Measurements from ENCODE around the gene NCMAP. TPM values are rescaled to one million over a fixed set of nuclear protein-coding genes. Genes with fewer than 3 reads are reported as not detected.

Gene NCMAP
- polyA plus RNA-seq, 1 donor (not counting 4 experiments of a cell fraction or from before 2014, with no cell fraction given), result 0.05 TPM

GRCh38 chr1:24609949-24610517 is 54.1 kb downstream of the NCMAP start:
- H3K4me1 ChIP-seq (ENCODE audit: control insufficient read depth, extremely low read depth, insufficient read depth, low read length), result no peaks in the 10 kb centered on the region
- DNase-seq (ENCODE audit: low read depth, low spot score) (no peak), FAIRE-seq (no peak)
- no peak overlapping the region for H3K4me3 ChIP-seq (ENCODE audit: control insufficient read depth in 2 of 3, extremely low read depth in 1 of 3, insufficient read depth in 2 of 3, low read depth in 1 of 3, low read length in 3 of 3)
- H3K9me3 ChIP-seq (ENCODE audit: control insufficient read depth, low read depth, low read length), result no peaks in the 10 kb centered on the region
- no peak overlapping the region for H3K9ac ChIP-seq (ENCODE audit: control insufficient read depth, extremely low read depth, insufficient read depth, low read length)
- no peak overlapping the region for H3K27ac ChIP-seq (ENCODE audit: control insufficient read depth, insufficient read depth, low read length)
- H4K20me1 ChIP-seq (ENCODE audit: control insufficient read depth, extremely low read depth, insufficient read depth, low read length), result no peaks in the 10 kb centered on the region
- dilution Hi-C loops (cut with MboI; ENCODE audit: extremely low pct_ligation_motif_present, low sequenced_read_pairs), result no loop called here
- H3K4me2 ChIP-seq (ENCODE audit: control insufficient read depth, extremely low read depth, insufficient read depth, low read depth, low read length), result no peak overlapping the region
- no peaks in the 10 kb centered on the region for H3K36me3 ChIP-seq (ENCODE audit: control insufficient read depth in 2 of 2, extremely low read depth in 1 of 2, insufficient read depth in 2 of 2, low read length in 2 of 2)
- H3K79me2 ChIP-seq (ENCODE audit: control insufficient read depth, insufficient read depth, low read length), result no peaks in the 10 kb centered on the region
- H3K9me1 ChIP-seq (ENCODE audit: control insufficient read depth, extremely low read depth, insufficient read depth, low read length), result no peaks in the 10 kb centered on the region
- no peak for TF ChIP-seq CTCF (optimal IDR thresholded peaks at IDR 0.05 in 1 of 3, IDR thresholded peaks at IDR 0.05 in 1 of 3, conservative IDR thresholded peaks at IDR 0.05 in 1 of 3; ENCODE audit: extremely low read depth in 1 of 3, insufficient read depth in 2 of 3, low read length in 3 of 3)
- no peak for TF ChIP-seq EZH2 (IDR thresholded peaks at IDR 0.05; ENCODE audit: low read length)
- H3K27me3 ChIP-seq (ENCODE audit: control insufficient read depth, extremely low read depth, insufficient read depth, low read length), result peaks cover 9% of the 10 kb centered on the region
- no peak overlapping the region for H2AFZ ChIP-seq (ENCODE audit: control insufficient read depth, low read length)

GRCh38 chr1:24619376-24619775 is 63.5 kb downstream of the NCMAP start:
- TF ChIP-seq EZH2 (IDR thresholded peaks at IDR 0.05; ENCODE audit: low read length) (no peak), CTCF (optimal IDR thresholded peaks at IDR 0.05 in 1 of 3, IDR thresholded peaks at IDR 0.05 in 1 of 3, conservative IDR thresholded peaks at IDR 0.05 in 1 of 3; ENCODE audit: extremely low read depth in 1 of 3, insufficient read depth in 2 of 3, low read length in 3 of 3) (no peak)
- Histone ChIP-seq H3K4me2 (ENCODE audit: control insufficient read depth, extremely low read depth, insufficient read depth, low read depth, low read length) (no peak overlapping the region), H3K36me3 (ENCODE audit: control insufficient read depth in 2 of 2, extremely low read depth in 1 of 2, insufficient read depth in 2 of 2, low read length in 2 of 2) (no peaks in the 10 kb centered on the region), H3K9me3 (ENCODE audit: control insufficient read depth, low read depth, low read length) (no peaks in the 10 kb centered on the region), H3K27me3 (ENCODE audit: control insufficient read depth, extremely low read depth, insufficient read depth, low read length) (no peaks in the 10 kb centered on the region), H3K4me3 (ENCODE audit: control insufficient read depth in 2 of 3, extremely low read depth in 1 of 3, insufficient read depth in 2 of 3, low read depth in 1 of 3, low read length in 3 of 3) (no peak overlapping the region), H2AFZ (ENCODE audit: control insufficient read depth, low read length) (no peak overlapping the region), H3K4me1 (ENCODE audit: control insufficient read depth, extremely low read depth, insufficient read depth, low read length) (no peaks in the 10 kb centered on the region), H3K27ac (ENCODE audit: control insufficient read depth, insufficient read depth, low read length) (no peak overlapping the region), H3K9me1 (ENCODE audit: control insufficient read depth, extremely low read depth, insufficient read depth, low read length) (no peaks in the 10 kb centered on the region), H3K79me2 (ENCODE audit: control insufficient read depth, insufficient read depth, low read length) (no peaks in the 10 kb centered on the region), H3K9ac (ENCODE audit: control insufficient read depth, extremely low read depth, insufficient read depth, low read length) (no peak overlapping the region), H4K20me1 (ENCODE audit: control insufficient read depth, extremely low read depth, insufficient read depth, low read length) (no peaks in the 10 kb centered on the region)
- DNase-seq (ENCODE audit: low read depth, low spot score) (no peak), FAIRE-seq (no peak)
- dilution Hi-C loops (cut with MboI; ENCODE audit: extremely low pct_ligation_motif_present, low sequenced_read_pairs), result no loop called here

Measured in keratinocyte (primary cell).